ENCODE data around the gene GRM7.

- no peak for TF ChIP-seq POLR2A (IDR thresholded peaks at IDR 0.05)
- TF ChIP-seq, protein P1, sequence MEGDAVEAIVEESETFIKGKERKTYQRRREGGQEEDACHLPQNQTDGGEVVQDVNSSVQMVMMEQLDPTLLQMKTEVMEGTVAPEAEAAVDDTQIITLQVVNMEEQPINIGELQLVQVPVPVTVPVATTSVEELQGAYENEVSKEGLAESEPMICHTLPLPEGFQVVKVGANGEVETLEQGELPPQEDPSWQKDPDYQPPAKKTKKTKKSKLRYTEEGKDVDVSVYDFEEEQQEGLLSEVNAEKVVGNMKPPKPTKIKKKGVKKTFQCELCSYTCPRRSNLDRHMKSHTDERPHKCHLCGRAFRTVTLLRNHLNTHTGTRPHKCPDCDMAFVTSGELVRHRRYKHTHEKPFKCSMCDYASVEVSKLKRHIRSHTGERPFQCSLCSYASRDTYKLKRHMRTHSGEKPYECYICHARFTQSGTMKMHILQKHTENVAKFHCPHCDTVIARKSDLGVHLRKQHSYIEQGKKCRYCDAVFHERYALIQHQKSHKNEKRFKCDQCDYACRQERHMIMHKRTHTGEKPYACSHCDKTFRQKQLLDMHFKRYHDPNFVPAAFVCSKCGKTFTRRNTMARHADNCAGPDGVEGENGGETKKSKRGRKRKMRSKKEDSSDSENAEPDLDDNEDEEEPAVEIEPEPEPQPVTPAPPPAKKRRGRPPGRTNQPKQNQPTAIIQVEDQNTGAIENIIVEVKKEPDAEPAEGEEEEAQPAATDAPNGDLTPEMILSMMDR (IDR thresholded peaks at IDR 0.05 in 8 of 11, conservative IDR thresholded peaks at IDR 0.05 in 3 of 11): no peak
Observed at GRCh38 chr3:7193269-7193668, 332.4 kb downstream of the GRM7 start.
